ENCODE data around the gene OR52B4. TPM values are rescaled to one million over a fixed set of nuclear protein-coding genes. Genes with fewer than 3 reads are reported as not detected.
"Not testable (repeated sequence)": the region's sequence is repeated elsewhere in the genome, so short reads cannot be mapped to it uniquely, and the experiment has no call there.

Gene OR52B4
- not detected for total RNA-seq

DNA sequence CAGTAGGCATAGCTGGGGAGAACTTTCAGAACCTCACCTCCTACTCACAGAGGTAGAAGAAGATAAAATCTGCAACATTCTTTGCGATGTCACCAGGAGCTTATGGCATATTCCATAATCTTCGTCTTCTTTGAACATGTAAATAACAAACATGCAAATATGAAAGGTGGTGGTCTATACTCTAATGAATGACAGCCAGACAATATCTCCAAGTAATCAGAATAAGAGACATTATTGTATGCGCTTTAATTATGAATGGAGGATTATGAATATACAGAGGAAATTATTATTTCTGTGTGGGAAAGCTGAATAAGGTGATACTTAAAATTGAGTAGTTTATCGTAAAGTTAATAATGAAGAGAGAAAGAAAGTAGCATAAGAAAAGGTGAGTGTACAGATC is at the start of gene OR52B4:
Gene OR52B4 (minus strand): TSS at position 101 of the 400 bp plus-strand sequence. CDS start 91 bp downstream, at position 10.
- Mint-ChIP-seq H3K27me3 (peaks cover 2% of the 10 kb centered on the region), H3K27ac (no peak within 1 kb of the TSS), H3K36me3 (ENCODE audit: low read depth) (no peaks in the 10 kb centered on the region), H3K9me3 (no peaks in the 10 kb centered on the region), H3K4me3 (no peak within 1 kb of the TSS), H3K4me1 (no peaks in the 10 kb centered on the region)
- POLR2A ChIA-PET = no interaction called here
- CTCF ChIA-PET = no interaction called here
- no peak for DNase-seq

DNA sequence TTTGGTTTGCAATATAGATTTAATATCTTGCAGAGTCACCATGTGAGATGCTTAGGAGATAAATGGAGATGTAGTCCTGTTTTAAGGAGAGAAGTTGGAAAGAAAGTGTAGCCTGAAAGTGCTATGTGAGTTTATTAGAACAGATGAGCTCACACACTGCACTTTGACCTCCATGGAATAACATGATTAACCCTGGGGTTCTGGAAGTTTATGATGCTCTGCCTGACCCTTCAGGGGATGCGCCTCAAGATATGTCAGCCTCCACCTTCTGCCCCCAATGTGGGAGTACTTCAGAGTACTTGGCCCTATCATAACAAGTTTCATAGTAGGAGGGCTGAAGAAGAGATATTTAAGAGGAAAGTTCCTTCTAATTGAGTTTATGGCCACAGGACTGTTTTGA is 48.6 kb upstream of the OR52B4 start:
- Mint-ChIP-seq H3K36me3 (ENCODE audit: low read depth) (no peaks in the 10 kb centered on the region), H3K27me3 (peaks cover 6% of the 10 kb centered on the region), H3K4me1 (no peaks in the 10 kb centered on the region), H3K4me3 (no peak overlapping the region), H3K9me3 (no peaks in the 10 kb centered on the region), H3K27ac (no peak overlapping the region)
- CTCF ChIA-PET = interaction anchor here (1.5 kb wide), 1 partner anchor 229 kb away, joined by 5 read pairs; no protein-coding TSS in a partner anchor
- no peak for DNase-seq
- POLR2A ChIA-PET = no interaction called here

DNA sequence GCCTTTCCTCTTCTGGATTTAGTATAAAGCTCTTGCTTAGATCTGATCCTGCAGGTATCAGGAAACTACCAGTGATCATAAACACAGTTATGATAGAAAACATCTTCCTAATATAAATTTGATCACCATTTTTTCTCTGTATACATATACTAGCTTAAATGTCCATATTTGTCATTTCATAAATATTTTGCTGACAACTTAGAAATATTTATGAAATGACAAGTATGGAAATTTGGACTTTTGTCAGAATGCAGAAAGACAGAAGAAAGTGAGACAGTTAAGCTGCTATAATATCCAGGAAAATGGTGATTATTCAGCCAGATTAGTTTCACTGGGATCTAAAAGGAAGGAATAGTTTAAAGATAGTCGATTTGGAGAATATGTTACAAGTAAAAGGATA is 48.1 kb upstream of the OR52B4 start:
- H3K9me3 Mint-ChIP-seq = no peaks in the 10 kb centered on the region

DNA sequence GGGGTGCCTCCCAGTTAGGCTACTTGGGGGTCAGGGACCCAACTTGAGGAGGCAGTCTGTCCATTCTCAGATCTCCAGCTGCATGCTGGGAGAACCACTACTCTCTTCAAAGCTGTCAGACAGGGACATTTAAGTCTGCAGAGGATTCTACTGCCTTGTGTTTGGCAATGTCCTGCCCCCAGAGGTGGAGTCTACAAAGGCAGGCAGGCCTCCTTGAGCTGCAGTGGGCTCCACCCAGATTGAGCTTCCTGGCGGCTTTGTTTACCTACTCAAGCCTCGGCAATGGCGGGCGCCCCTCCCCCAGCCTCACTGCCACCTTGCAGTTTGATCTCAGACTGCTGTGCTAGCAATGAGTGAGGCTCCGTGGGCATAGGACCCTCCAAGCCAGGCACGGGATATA is 38.0 kb upstream of the OR52B4 start:
- POLR2A ChIA-PET; H3K27ac Mint-ChIP-seq; H3K36me3 Mint-ChIP-seq (ENCODE audit: low read depth); H3K4me1 Mint-ChIP-seq; H3K4me3 Mint-ChIP-seq; CTCF ChIA-PET; DNase-seq; H3K9me3 Mint-ChIP-seq: not testable (repeated sequence)
- peaks cover 40% of the 10 kb centered on the region for H3K27me3 Mint-ChIP-seq

More for the DNA sequence above, 48.1 kb upstream of the OR52B4 start:
- ChIA-PET POLR2A (no interaction called here), CTCF (interaction anchor here (1.5 kb wide), 1 partner anchor 229 kb away, joined by 5 read pairs; no protein-coding TSS in a partner anchor)
- Mint-ChIP-seq H3K36me3 (ENCODE audit: low read depth) (no peaks in the 10 kb centered on the region), H3K4me3 (no peak overlapping the region), H3K27ac (no peak overlapping the region), H3K27me3 (peaks cover 6% of the 10 kb centered on the region), H3K4me1 (no peaks in the 10 kb centered on the region)
- DNase-seq = no peak

DNA sequence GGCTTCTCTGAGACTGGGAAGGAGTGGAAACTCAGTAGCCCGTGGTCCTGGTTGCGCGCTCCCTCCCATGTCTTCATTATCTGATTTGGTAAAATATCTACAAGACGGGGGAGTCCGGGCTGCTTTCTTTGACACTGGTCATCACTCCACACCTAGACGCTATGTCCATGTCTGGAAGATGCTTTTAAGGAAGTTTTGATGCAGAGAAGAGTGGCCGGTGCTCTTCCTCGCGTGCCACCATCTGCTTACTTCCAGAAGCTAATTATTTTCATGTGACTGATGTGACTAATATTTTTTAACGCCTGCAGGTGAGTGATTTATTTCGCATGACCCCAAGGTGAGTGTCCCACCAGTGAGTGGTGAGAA is 25.7 kb upstream of the OR52B4 start:
- Mint-ChIP-seq H3K4me3 (peak overlapping the region; percentile 89), H3K36me3 (ENCODE audit: low read depth) (peaks cover 47% of the 10 kb centered on the region), H3K27me3 (peaks cover 11% of the 10 kb centered on the region), H3K9me3 (peaks cover 8% of the 10 kb centered on the region), H3K4me1 (peaks cover 43% of the 10 kb centered on the region), H3K27ac (peak overlapping the region; percentile 84)
- CTCF ChIA-PET = interaction anchor here (1.5 to 2.5 kb wide), 2 partner anchors 99 to 207 kb away, joined by 6 to 16 read pairs; no protein-coding TSS in a partner anchor
- DNase-seq = no peak
- POLR2A ChIA-PET = interaction anchor here (0.7 to 1.5 kb wide), 5 partner anchors 15 to 214 kb away, joined by 3 to 8 read pairs (median 5); partner anchors contain the start of gene TRIM68

DNA sequence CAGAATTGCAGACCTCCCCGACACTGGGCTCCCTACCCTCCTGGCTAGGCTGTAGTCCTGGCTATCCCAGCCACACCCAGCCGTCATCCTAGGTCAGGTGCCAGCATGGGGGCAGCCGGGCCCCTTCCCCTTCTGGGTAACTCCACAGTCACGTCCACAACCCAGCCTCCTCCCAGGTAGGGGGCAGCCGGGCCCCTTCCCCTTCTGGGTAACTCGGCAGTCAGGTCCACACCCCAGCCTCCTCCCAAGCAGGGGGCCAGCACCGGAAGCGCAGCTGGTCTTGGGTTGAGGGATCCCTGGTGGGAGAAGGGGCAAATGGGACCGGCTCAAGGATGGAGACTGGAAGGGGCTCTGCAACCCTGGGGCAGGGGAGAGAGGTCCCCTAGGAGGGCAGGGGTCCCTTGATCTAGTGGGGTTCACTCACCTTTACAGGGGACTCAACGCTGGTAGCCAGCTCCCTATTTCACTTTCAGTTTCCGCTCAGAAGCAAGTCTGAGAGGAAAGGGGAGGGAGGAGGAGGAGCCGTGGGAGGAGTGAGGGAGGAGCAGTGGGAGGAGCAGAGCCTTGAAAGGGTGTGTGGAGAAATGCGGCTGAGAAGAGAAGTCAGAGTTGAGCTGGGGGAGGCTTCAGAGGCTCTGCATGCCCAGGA is 25.1 kb upstream of the OR52B4 start, which contains the start of gene TRIM21:
Gene TRIM21 (minus strand): TSS at position 494 of the 649 bp plus-strand sequence. CDS start 3,293 bp downstream, outside the sequence.
- ChIA-PET CTCF (interaction anchor here (0.6 to 2.5 kb wide), 5 partner anchors 99 to 543 kb away, joined by 3 to 16 read pairs (median 3); partner anchors contain the start of gene TRIM68), POLR2A (interaction anchor here (0.7 to 1.5 kb wide), 5 partner anchors 15 to 215 kb away, joined by 3 to 8 read pairs (median 5); partner anchors contain the start of gene TRIM68)
- H3K4me3 Mint-ChIP-seq = peak within 1 kb of the TSS; percentile 89
- peaks cover 43% of the 10 kb centered on the region for H3K4me1 Mint-ChIP-seq
- peaks cover 50% of the 10 kb centered on the region for H3K36me3 Mint-ChIP-seq (ENCODE audit: low read depth)
- H3K27ac Mint-ChIP-seq = peak within 1 kb of the TSS; percentile 84
- peak; percentile 93 for DNase-seq
- peaks cover 6% of the 10 kb centered on the region for H3K9me3 Mint-ChIP-seq
- peaks cover 8% of the 10 kb centered on the region for H3K27me3 Mint-ChIP-seq

DNA sequence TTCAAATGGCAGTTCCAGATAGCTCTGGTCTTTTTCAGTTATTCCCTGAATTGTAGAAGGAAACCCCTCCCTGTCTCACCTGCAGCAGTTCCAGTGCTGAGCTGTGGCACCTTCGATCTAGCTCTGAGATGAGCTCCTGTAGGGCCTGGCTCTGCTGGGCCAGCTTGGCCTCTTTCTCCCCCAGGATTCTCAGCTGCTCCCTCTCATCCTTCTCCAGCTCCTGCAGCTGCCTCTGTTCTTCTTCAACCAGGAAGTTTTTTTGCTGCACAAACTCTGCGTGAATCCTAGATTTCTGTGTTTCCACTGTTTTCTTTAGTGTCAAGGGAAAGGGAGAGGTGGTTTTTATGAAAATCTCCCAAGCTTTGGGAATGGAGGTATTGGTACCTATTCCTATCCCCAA is 20.0 kb upstream of the OR52B4 start:
- CTCF ChIA-PET = no interaction called here
- Mint-ChIP-seq H3K27me3 (no peaks in the 10 kb centered on the region), H3K27ac (no peak overlapping the region), H3K9me3 (no peaks in the 10 kb centered on the region), H3K4me1 (peaks cover 30% of the 10 kb centered on the region), H3K4me3 (no peak overlapping the region), H3K36me3 (ENCODE audit: low read depth) (peaks cover 93% of the 10 kb centered on the region)
- POLR2A ChIA-PET = interaction anchor here (0.7 kb wide), 1 partner anchor 60 kb away, joined by 3 read pairs; no protein-coding TSS in a partner anchor
- DNase-seq = no peak

DNA sequence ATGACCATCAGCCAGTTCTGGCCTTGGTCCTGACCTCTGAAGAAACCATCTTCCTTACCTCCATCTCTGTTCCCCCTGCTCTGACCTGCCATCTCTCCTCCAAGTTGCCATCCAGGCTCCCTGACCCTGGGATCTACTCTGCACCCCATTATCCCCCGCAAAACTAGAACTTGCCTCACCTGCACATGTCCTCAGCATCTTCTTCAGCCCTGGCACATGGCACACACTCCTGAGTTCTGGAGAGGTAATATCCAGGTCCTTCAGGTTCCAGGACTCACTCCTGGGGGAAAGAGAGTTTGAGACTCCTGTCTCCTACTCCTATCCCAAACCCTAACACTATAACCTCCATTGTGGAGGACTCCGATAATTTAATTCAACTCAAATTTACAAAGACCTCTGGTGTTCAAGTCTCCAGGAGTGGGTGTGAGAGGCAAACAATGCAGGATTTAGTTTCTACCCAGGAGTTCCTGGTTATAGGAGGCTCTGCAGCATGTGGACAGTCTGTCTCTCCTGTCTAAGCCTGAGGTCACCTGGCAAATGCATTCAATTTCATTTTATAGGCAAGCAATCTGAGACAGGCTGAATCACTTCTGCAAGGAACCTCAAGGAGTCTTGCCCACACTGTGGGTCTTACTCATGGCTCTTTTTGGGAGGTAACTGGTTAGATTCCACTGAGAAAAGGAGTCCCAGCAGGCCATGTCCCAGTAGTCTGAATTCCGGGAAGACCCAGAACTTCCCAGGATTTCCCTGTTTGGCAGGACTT is 18.0 kb upstream of the OR52B4 start:
- Mint-ChIP-seq H3K9me3 (no peaks in the 10 kb centered on the region), H3K27ac (no peak overlapping the region), H3K27me3 (no peaks in the 10 kb centered on the region), H3K4me3 (no peak overlapping the region), H3K4me1 (peaks cover 15% of the 10 kb centered on the region), H3K36me3 (ENCODE audit: low read depth) (peaks cover 83% of the 10 kb centered on the region)
- ChIA-PET CTCF (no interaction called here), POLR2A (no interaction called here)
- no peak for DNase-seq

DNA sequence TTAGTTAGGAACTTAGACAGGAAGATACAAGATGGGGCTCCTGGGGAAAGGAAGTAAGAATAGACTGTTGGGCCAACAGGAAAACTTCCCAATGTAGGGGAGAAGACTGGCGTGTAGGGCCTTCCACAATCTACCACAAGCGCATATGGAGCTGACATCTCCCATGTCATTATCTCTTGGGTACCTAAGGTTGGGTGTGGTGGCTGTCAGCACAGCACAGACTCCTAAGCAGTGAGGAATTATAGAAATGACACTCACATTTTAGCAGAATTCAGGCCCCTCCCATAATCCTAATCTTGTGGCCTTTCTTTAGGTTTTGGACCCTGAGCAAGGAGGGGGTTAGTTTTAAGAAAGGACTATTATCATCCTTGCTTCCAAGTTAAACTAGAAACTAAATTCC is 13.7 kb upstream of the OR52B4 start:
- ChIA-PET POLR2A (no interaction called here), CTCF (no interaction called here)
- Mint-ChIP-seq H3K36me3 (ENCODE audit: low read depth) (peaks cover 44% of the 10 kb centered on the region), H3K4me1 (no peaks in the 10 kb centered on the region), H3K27me3 (no peaks in the 10 kb centered on the region), H3K9me3 (no peaks in the 10 kb centered on the region), H3K4me3 (no peak overlapping the region), H3K27ac (no peak overlapping the region)
- no peak for DNase-seq

DNA sequence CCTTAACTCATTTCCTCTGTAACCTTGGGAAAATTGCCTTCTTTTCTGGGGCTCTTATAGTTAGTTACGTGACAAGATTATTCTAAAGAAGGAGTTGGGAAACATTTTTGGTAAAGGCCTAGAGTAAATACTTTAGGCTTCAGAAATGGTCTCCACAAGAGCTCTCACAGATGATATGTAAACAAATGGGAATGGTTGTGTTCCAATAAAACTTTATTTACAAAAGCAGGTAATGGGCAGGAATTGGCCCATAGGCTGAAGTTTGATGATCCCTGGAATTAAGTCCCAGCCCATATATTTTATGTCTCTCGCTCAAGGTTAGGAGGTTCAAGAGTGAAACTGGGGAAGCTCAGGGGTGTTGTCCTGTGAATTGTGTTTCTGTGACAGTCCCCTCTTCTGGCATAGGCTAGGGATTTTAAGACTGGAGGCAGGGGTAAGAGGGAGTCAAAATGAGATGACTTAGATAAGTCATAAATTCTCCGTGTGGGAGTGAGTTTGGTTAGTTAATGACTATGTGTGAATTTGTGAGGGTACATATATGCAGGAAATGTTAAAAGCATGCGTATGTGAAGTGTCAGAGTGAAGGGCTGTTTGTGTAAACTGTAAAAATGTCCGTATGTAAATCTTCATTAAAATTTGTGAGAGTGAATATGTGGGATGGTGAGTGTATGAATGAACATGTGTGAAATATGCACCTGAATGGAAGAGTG is 7.4 kb upstream of the OR52B4 start:
- no peak overlapping the region for H3K4me3 Mint-ChIP-seq
- POLR2A ChIA-PET = no interaction called here
- no peak overlapping the region for H3K27ac Mint-ChIP-seq
- H3K4me1 Mint-ChIP-seq = no peaks in the 10 kb centered on the region
- peaks cover 2% of the 10 kb centered on the region for H3K27me3 Mint-ChIP-seq
- H3K36me3 Mint-ChIP-seq (ENCODE audit: low read depth) = no peaks in the 10 kb centered on the region
- H3K9me3 Mint-ChIP-seq = no peaks in the 10 kb centered on the region
- CTCF ChIA-PET = no interaction called here
- no peak for DNase-seq

DNA sequence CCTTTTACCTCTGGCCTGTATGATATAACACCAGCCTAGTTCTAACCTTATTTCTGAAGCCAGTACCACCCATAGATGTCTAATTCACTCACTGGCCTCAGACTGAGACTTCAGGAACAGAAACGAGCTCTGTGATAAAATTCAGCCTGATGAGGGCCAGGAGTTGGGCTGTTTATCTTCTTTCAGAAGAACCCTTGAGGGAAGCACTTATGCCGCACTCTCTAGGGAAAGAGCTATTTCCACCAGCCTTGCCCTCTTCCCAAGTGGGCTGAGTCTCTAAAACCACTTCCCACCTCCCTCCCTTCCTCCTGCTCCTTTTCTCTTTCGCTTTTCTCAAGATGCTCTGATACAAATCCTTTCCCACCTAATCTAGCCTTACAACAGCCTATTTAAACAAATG is 2.0 kb upstream of the OR52B4 start:
- ChIA-PET CTCF (no interaction called here), POLR2A (no interaction called here)
- H3K36me3 Mint-ChIP-seq (ENCODE audit: low read depth) = no peaks in the 10 kb centered on the region
- no peak overlapping the region for H3K27ac Mint-ChIP-seq
- no peak for DNase-seq
- H3K4me1 Mint-ChIP-seq = no peaks in the 10 kb centered on the region
- H3K9me3 Mint-ChIP-seq = no peaks in the 10 kb centered on the region
- H3K27me3 Mint-ChIP-seq = peaks cover 2% of the 10 kb centered on the region
- H3K4me3 Mint-ChIP-seq = no peak overlapping the region

DNA sequence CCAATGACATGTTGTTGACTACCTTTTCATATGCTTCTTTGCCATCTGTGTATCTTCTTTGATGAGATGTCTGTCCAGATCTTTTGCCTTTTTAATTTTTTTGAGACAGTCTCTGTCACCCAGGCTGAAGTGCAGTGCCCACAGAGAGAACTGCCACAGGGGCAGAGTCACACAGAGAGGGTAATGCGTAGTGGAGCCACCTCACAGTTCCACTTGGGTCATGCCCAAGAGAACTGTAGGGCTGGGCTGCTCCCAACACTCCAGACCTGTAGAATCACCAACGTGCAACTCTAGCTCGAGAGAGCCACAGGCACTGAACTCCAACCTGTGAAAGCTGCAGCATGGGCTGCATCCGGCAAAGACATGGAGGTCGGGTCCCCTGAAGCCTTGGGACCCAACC is 20.0 kb downstream of the OR52B4 start:
- H3K27me3 Mint-ChIP-seq; H3K27ac Mint-ChIP-seq; H3K9me3 Mint-ChIP-seq; H3K4me1 Mint-ChIP-seq; POLR2A ChIA-PET; H3K36me3 Mint-ChIP-seq (ENCODE audit: low read depth); CTCF ChIA-PET; H3K4me3 Mint-ChIP-seq; DNase-seq: not testable (repeated sequence)

DNA sequence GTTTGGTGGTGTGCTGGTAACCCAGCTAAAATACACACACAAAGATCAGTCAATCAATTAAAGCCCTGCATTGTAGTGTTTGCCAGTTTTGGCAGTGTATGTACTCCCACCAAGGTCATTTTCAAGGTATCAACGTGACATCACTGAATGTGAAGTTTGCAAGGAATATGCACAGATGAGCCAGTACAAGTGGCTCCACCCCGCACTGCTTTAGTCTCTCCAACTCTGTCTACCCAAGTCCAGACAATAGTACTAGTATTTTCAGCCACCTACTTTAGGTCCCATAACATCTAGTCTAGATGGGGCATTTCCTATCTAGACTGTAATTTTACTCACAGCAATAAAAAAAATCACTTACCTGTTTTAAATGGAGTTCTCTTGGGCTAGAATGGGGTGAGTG is 22.8 kb downstream of the OR52B4 start:
- H3K9me3 Mint-ChIP-seq; CTCF ChIA-PET; POLR2A ChIA-PET; DNase-seq; H3K36me3 Mint-ChIP-seq (ENCODE audit: low read depth); H3K27ac Mint-ChIP-seq; H3K4me3 Mint-ChIP-seq; H3K4me1 Mint-ChIP-seq; H3K27me3 Mint-ChIP-seq: not testable (repeated sequence)
